ENCODE results near the gene CRACR2A. TPM values are rescaled to one million over a fixed set of nuclear protein-coding genes. Genes with fewer than 3 reads are reported as not detected.

CRACR2A gene
- total RNA-seq, 1 experiment from 2014 or later, result 2.0 TPM

- Histone ChIP-seq H3K36me3 (replicated peaks; ENCODE audit: control insufficient read depth, insufficient read depth, low read length) (no peaks in the 10 kb centered on the region), H3K4me3 (ENCODE audit: insufficient read depth, low read depth, low read length) (peak overlapping the region; percentile 38), H3K27me3 (ENCODE audit: control insufficient read depth, insufficient read depth, low read length) (peaks cover 4% of the 10 kb centered on the region)
- peak; percentile 74 for DNase-seq
Observed at GRCh38 chr12:3604748-3605586, 147.9 kb downstream of the CRACR2A start.

GRCh38 chr12:3604286-3604685 lies 148.6 kb downstream of the CRACR2A start:
- Histone ChIP-seq H3K27me3 (ENCODE audit: control insufficient read depth, insufficient read depth, low read length) (peaks cover 4% of the 10 kb centered on the region), H3K36me3 (replicated peaks; ENCODE audit: control insufficient read depth, insufficient read depth, low read length) (no peaks in the 10 kb centered on the region), H3K4me3 (ENCODE audit: insufficient read depth, low read depth, low read length) (no peak overlapping the region)
- DNase-seq, result peak; percentile 64

GRCh38 chr12:3603576-3603975 lies 149.3 kb downstream of the CRACR2A start:
- peaks cover 4% of the 10 kb centered on the region for H3K27me3 ChIP-seq (ENCODE audit: control insufficient read depth, insufficient read depth, low read length)
- no peaks in the 10 kb centered on the region for H3K36me3 ChIP-seq (replicated peaks; ENCODE audit: control insufficient read depth, insufficient read depth, low read length)
- DNase-seq, result no peak
- H3K4me3 ChIP-seq (ENCODE audit: insufficient read depth, low read depth, low read length), result no peak overlapping the region

- peaks cover 4% of the 10 kb centered on the region for H3K27me3 ChIP-seq (ENCODE audit: control insufficient read depth, insufficient read depth, low read length)
- peak; percentile 55 for DNase-seq
- H3K4me3 ChIP-seq (ENCODE audit: insufficient read depth, low read depth, low read length), result no peak overlapping the region
- H3K36me3 ChIP-seq (replicated peaks; ENCODE audit: control insufficient read depth, insufficient read depth, low read length), result no peaks in the 10 kb centered on the region
Observed at GRCh38 chr12:3602488-3602887, 150.4 kb downstream of the CRACR2A start.

- Histone ChIP-seq H3K4me3 (ENCODE audit: insufficient read depth, low read depth, low read length) (no peak overlapping the region), H3K27me3 (ENCODE audit: control insufficient read depth, insufficient read depth, low read length) (peaks cover 4% of the 10 kb centered on the region), H3K36me3 (replicated peaks; ENCODE audit: control insufficient read depth, insufficient read depth, low read length) (no peaks in the 10 kb centered on the region)
- no peak for DNase-seq
Observed at GRCh38 chr12:3601461-3602150, 151.3 kb downstream of the CRACR2A start.

- no peaks in the 10 kb centered on the region; the same call in 1 of the 2 replicates for H3K27me3 ChIP-seq (ENCODE audit: control insufficient read depth, insufficient read depth, low read length)
- no peaks in the 10 kb centered on the region for H3K36me3 ChIP-seq (replicated peaks; ENCODE audit: control insufficient read depth, insufficient read depth, low read length)
- no peak overlapping the region for H3K4me3 ChIP-seq (ENCODE audit: insufficient read depth, low read depth, low read length)
- DNase-seq, result no peak
Observed at GRCh38 chr12:3600951-3601350, 152.0 kb downstream of the CRACR2A start.

GRCh38 chr12:3600039-3600720 lies 152.7 kb downstream of the CRACR2A start:
- Histone ChIP-seq H3K36me3 (replicated peaks; ENCODE audit: control insufficient read depth, insufficient read depth, low read length) (no peaks in the 10 kb centered on the region), H3K27me3 (ENCODE audit: control insufficient read depth, insufficient read depth, low read length) (no peaks in the 10 kb centered on the region; the same call in 1 of the 2 replicates), H3K4me3 (ENCODE audit: insufficient read depth, low read depth, low read length) (no peak overlapping the region)
- peak; percentile 80 for DNase-seq

- no peaks in the 10 kb centered on the region; the same call in 1 of the 2 replicates for H3K27me3 ChIP-seq (ENCODE audit: control insufficient read depth, insufficient read depth, low read length)
- no peak for DNase-seq
- no peaks in the 10 kb centered on the region for H3K36me3 ChIP-seq (replicated peaks; ENCODE audit: control insufficient read depth, insufficient read depth, low read length)
- no peak overlapping the region for H3K4me3 ChIP-seq (ENCODE audit: insufficient read depth, low read depth, low read length)
Observed at GRCh38 chr12:3598896-3599860, 153.7 kb downstream of the CRACR2A start.

- no peak overlapping the region for H3K4me3 ChIP-seq (ENCODE audit: insufficient read depth, low read depth, low read length)
- DNase-seq, result no peak
- no peaks in the 10 kb centered on the region for H3K36me3 ChIP-seq (replicated peaks; ENCODE audit: control insufficient read depth, insufficient read depth, low read length)
- H3K27me3 ChIP-seq (ENCODE audit: control insufficient read depth, insufficient read depth, low read length), result no peaks in the 10 kb centered on the region; the same call in 1 of the 2 replicates
Observed at GRCh38 chr12:3597526-3598210, 155.2 kb downstream of the CRACR2A start.

- DNase-seq, result no peak
- no peak overlapping the region for H3K4me3 ChIP-seq (ENCODE audit: insufficient read depth, low read depth, low read length)
- H3K36me3 ChIP-seq (replicated peaks; ENCODE audit: control insufficient read depth, insufficient read depth, low read length), result no peaks in the 10 kb centered on the region
- H3K27me3 ChIP-seq (ENCODE audit: control insufficient read depth, insufficient read depth, low read length), result no peaks in the 10 kb centered on the region; the same call in 1 of the 2 replicates
Observed at GRCh38 chr12:3596703-3597415, 156.1 kb downstream of the CRACR2A start.

GRCh38 chr12:3595721-3596120 lies 157.2 kb downstream of the CRACR2A start:
- Histone ChIP-seq H3K4me3 (ENCODE audit: insufficient read depth, low read depth, low read length) (no peak overlapping the region), H3K36me3 (replicated peaks; ENCODE audit: control insufficient read depth, insufficient read depth, low read length) (no peaks in the 10 kb centered on the region), H3K27me3 (ENCODE audit: control insufficient read depth, insufficient read depth, low read length) (no peaks in the 10 kb centered on the region; the same call in 1 of the 2 replicates)
- DNase-seq, result no peak

- no peak overlapping the region for H3K4me3 ChIP-seq (ENCODE audit: insufficient read depth, low read depth, low read length)
- no peaks in the 10 kb centered on the region for H3K36me3 ChIP-seq (replicated peaks; ENCODE audit: control insufficient read depth, insufficient read depth, low read length)
- no peak for DNase-seq
- no peaks in the 10 kb centered on the region; the same call in 1 of the 2 replicates for H3K27me3 ChIP-seq (ENCODE audit: control insufficient read depth, insufficient read depth, low read length)
Observed at GRCh38 chr12:3594966-3595365, 157.9 kb downstream of the CRACR2A start.
